PFSK-1 (cell line): ENCODE data around the gene DSPP.

ENCODE experiments used
- FOXP2 ChIP-seq: optimal IDR thresholded peaks from 2 replicates; pipeline ENCODE3; 2011; ENCODE audit warnings: borderline replicate concordance, control low read depth, inconsistent platforms; ENCODE audit not compliant: insufficient read depth; ENCODE audit errors: extremely low read length, extremely low read depth
- POLR2AphosphoS5 ChIP-seq: IDR thresholded peaks from 2 replicates; pipeline ENCODE4 v1.6.1; 2012; ENCODE audit warnings: low read depth, mild to moderate bottlenecking, control low read depth, low read length, moderate library complexity
- SIN3A ChIP-seq: IDR thresholded peaks from 2 replicates; pipeline ENCODE4 v1.6.1; 2012; ENCODE audit warnings: mild to moderate bottlenecking, low read length, moderate library complexity, borderline replicate concordance; ENCODE audit not compliant: insufficient read depth
- TAF1 ChIP-seq: IDR thresholded peaks from 2 replicates; pipeline ENCODE4 v1.6.1; 2012; ENCODE audit warnings: low read length, control low read depth, borderline replicate concordance; ENCODE audit not compliant: insufficient read depth
- TF ChIP-seq, protein P1 (sequence below), 2 experiments: IDR thresholded peaks; 2 replicates each; pipeline versions ENCODE4 v1.6.1 to v1.8.0; 2011 to 2012; ENCODE audit warnings: low read depth in 2 of 2, low read length in 2 of 2, control low read depth in 1 of 2, inconsistent platforms in 1 of 2, mild to moderate bottlenecking in 1 of 2, moderate library complexity in 1 of 2; ENCODE audit not compliant: insufficient read depth in 1 of 2

The DSPP gene

DNA sequence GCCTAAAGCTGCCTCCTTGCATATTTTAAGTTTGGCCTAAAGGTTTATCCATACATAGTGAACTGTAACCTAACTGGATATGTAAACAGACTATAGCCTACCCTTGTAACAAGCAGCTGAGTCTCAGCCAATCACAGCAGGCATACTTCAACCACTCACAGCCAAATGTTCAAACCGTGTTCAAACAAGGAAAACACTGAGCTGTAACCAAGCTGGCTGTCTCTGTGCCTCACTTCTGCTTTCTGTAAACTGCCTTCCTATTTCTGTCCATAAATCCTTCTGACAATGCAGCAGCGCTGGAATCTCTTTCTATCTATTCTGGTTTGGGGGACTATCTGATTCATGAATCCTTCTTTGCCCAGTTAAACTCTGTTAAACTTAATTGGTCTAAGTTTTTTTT lies 16.4 kb downstream of the DSPP start:
- TF ChIP-seq POLR2AphosphoS5 (no peak), TAF1 (no peak), FOXP2 (no peak), SIN3A (no peak)
- TF ChIP-seq, protein P1, sequence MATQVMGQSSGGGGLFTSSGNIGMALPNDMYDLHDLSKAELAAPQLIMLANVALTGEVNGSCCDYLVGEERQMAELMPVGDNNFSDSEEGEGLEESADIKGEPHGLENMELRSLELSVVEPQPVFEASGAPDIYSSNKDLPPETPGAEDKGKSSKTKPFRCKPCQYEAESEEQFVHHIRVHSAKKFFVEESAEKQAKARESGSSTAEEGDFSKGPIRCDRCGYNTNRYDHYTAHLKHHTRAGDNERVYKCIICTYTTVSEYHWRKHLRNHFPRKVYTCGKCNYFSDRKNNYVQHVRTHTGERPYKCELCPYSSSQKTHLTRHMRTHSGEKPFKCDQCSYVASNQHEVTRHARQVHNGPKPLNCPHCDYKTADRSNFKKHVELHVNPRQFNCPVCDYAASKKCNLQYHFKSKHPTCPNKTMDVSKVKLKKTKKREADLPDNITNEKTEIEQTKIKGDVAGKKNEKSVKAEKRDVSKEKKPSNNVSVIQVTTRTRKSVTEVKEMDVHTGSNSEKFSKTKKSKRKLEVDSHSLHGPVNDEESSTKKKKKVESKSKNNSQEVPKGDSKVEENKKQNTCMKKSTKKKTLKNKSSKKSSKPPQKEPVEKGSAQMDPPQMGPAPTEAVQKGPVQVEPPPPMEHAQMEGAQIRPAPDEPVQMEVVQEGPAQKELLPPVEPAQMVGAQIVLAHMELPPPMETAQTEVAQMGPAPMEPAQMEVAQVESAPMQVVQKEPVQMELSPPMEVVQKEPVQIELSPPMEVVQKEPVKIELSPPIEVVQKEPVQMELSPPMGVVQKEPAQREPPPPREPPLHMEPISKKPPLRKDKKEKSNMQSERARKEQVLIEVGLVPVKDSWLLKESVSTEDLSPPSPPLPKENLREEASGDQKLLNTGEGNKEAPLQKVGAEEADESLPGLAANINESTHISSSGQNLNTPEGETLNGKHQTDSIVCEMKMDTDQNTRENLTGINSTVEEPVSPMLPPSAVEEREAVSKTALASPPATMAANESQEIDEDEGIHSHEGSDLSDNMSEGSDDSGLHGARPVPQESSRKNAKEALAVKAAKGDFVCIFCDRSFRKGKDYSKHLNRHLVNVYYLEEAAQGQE (IDR thresholded peaks at IDR 0.05; ENCODE audit: insufficient read depth in 1 of 2, low read depth in 2 of 2, low read length in 2 of 2): no peak

DNA sequence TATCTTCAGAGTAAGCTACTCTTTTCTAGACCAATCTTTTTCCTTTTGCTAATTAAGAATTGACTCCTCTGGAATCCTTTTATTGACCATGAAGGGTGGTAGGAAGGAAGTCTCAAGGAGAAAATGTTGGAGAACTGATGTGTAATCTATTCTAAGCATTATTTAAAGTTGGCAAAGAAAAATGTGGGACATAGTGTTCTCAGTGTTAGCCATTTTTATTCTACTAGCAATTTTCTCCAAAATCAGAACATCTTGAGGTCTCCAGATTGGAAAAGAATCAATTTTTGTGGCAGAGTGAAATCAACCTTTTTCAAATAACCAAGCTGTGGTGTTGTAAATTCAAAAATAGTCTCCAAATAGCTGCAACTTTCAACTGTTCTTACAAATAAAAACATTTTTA lies 23.3 kb downstream of the DSPP start:
- TF ChIP-seq TAF1 (no peak), SIN3A (no peak), FOXP2 (no peak), POLR2AphosphoS5 (no peak)
- TF ChIP-seq, protein P1 (IDR thresholded peaks at IDR 0.05; ENCODE audit: insufficient read depth in 1 of 2, low read depth in 2 of 2, low read length in 2 of 2): no peak

DNA sequence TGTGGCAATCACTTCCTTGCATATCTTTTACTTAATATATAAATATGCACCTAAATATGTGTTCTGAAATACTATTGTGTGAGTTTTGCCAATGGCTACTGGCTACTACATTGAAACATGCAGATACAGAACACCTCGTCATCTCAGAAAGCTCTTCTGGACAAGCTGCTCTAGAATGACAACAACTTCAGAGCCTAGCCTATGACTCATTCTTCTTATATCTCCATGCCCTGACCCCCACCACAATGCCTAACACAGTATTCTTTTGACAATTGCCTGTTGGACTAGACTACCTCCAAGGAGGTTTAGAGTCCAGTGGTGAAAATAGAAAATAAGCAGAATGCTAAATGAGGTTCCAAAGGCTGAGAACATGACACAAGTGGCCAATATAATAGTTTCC lies 24.1 kb downstream of the DSPP start:
- TF ChIP-seq POLR2AphosphoS5 (no peak), TAF1 (no peak), FOXP2 (no peak), SIN3A (no peak)
- TF ChIP-seq, protein P1 (IDR thresholded peaks at IDR 0.05; ENCODE audit: insufficient read depth in 1 of 2, low read depth in 2 of 2, low read length in 2 of 2): no peak

DNA sequence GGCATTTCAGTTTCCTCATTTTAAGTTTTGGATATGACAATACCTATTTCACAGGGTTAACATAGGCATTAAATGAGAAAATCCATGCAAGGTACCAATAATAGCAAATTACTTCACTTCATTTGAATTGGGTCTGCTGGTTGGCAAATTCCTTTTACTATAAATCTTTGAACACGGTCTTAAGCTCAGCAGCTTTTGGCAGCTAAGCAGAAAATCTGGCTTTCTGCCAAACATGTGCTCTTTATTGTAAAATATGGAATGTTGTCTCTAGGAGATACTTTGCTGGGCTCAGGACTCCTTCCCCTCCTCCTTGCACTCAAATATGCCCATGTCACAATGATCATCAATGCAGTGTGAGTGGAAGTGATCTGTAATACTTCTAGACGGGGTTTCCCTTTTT lies 24.9 kb downstream of the DSPP start:
- no peak for TF ChIP-seq SIN3A
- no peak for TF ChIP-seq TAF1
- TF ChIP-seq POLR2AphosphoS5: no peak
- no peak for TF ChIP-seq FOXP2
- TF ChIP-seq, protein P1 (IDR thresholded peaks at IDR 0.05; ENCODE audit: insufficient read depth in 1 of 2, low read depth in 2 of 2, low read length in 2 of 2): no peak

DNA sequence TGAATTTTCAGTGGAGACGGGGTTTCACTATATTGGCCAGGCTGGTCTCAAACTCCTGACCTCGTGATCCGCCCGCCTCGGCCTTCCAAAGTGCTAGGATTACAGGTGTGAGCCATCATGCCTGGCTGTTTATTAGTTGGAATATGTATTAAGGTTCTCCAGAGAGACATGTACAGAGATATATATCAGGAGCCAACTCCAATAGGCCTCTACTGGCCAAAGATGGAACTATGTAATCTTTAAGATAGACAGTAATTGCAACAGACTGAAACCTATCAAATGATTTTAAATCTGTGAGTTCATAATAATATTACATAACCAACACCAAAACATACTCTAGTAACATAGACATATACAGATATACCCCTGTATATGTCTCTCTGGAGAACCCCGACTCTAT lies 36.0 kb downstream of the DSPP start:
- TF ChIP-seq TAF1 (no peak), SIN3A (no peak), FOXP2 (no peak), POLR2AphosphoS5 (no peak)
- TF ChIP-seq, protein P1 (IDR thresholded peaks at IDR 0.05; ENCODE audit: insufficient read depth in 1 of 2, low read depth in 2 of 2, low read length in 2 of 2): no peak
